ENCODE data around the gene NCK2.

NCK2 gene

DNA sequence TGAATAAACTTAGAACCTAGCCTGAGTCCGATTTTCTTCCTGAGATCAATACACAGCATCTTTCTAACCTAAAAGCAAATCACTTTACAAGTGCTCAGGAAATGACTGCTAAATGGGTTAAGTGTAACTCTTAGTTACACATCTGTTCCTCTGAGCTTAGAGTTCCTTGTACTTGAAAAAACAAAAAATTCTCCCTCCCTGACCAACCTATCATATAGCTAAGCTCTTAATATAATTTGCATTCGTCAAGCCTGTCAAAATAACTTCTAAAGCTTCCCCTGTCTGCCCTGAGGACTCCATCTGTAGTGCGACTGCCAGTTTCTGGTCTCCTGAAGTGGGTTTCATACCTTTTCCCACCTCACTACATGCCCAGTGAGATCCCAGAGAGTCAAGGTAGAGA lies 190.4 kb downstream of the NCK2 start:
- no peak for DNase-seq

DNA sequence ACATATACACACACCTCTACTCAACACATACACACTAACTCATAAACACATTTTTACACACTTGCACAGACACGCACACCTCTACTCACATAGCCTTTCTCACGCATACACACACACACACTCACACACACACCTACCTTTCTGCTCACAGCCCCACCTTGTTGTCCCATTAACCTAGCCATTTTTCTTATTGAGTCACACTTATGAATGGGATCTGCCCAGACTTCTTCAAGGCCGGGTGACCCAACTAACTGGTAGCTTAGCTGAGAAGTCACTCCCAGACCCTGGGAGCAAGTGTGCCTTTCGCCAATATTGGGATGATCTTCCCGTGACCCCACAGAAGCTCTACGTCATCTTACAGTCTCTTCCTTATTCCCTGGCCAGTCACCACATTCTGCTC lies 192.2 kb downstream of the NCK2 start:
- DNase-seq, result no peak

DNA sequence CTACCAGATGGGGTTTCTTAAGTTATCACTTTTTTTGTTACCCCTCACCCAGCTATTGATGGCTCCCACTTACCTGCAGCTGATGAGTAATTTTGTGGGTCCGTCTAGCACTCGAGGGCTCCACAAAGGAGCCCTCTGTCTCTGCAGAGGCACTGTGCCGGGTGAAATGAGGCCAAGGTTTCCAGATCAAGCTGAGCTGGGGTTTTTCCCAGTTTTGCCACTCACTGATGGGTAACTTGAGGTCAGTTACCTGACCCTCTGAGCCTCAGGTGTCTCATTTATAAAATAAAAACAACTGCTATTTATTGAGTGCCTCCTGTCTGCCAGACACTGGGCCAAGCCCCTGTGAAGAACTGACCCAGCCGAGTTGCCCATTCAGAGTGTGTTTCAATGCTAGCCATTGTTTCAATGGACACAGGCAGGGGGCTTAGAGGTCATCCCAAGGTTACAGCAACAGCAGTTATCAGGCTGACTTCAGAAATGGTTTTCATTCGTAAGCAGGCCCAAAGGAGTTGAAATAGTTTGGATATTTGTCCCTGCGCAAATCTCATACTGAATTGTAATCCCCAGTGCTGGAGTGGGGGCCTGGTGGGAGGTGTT lies 192.9 kb downstream of the NCK2 start:
- DNase-seq, result no peak
